Keratinocyte (primary cell): ENCODE results near the gene RAB9A. TPM values are rescaled to one million over a fixed set of nuclear protein-coding genes. Genes with fewer than 3 reads are reported as not detected.
"Not testable (repeated sequence)": the region's sequence is repeated elsewhere in the genome, so short reads cannot be mapped to it uniquely, and the experiment has no call there.

ENCODE experiments used
- DNase-seq: peaks from one replicate; pipeline ENCODE4 v3.0.0-alpha.2; 2011; ENCODE audit warnings: low read depth, missing footprints, low spot score
- FAIRE-seq: peaks from 2 replicates; lab custom pipeline; 2011; peaks lifted over from hg19 to GRCh38; lab: Jason Lieb, UNC
- H2AFZ ChIP-seq: 2 replicates; pipeline ENCODE4 v1.6.0; 2012; ENCODE audit warnings: low read length, control low read depth, inconsistent platforms; ENCODE audit not compliant: control insufficient read depth
- H3K27ac ChIP-seq: 2 replicates; pipeline ENCODE4 v1.5.1; 2011; ENCODE audit warnings: low read length; ENCODE audit not compliant: control insufficient read depth, insufficient read depth
- H3K27me3 ChIP-seq: 3 replicates; pipeline ENCODE4 v1.6.0; 2011; ENCODE audit warnings: low read length; ENCODE audit not compliant: control insufficient read depth, insufficient read depth; ENCODE audit errors: extremely low read depth
- H3K36me3 ChIP-seq, 2 experiments: 2 replicates in 1 of 2; 3 replicates in 1 of 2; pipeline ENCODE4 v1.5.1; 2011; ENCODE audit warnings: low read length in 2 of 2, mild to moderate bottlenecking in 1 of 2; ENCODE audit not compliant: control insufficient read depth in 2 of 2, insufficient read depth in 2 of 2; ENCODE audit errors: extremely low read depth in 1 of 2
- H3K4me1 ChIP-seq: 3 replicates; pipeline ENCODE4 v1.5.1; 2011; ENCODE audit warnings: low read length; ENCODE audit not compliant: control insufficient read depth, insufficient read depth; ENCODE audit errors: extremely low read depth
- H3K4me2 ChIP-seq: 3 replicates; pipeline ENCODE4 v1.6.0; 2011; ENCODE audit warnings: low read depth, low read length; ENCODE audit not compliant: control insufficient read depth, insufficient read depth; ENCODE audit errors: extremely low read depth
- H3K4me3 ChIP-seq, 3 experiments: fragments of 200-600 bp in 1 of 3; sonication (generic) in 1 of 3; 2 replicates in 2 of 3; 3 replicates in 1 of 3; pipeline ENCODE4 v1.5.1; 2011 to 2016; ENCODE audit warnings: low read length in 3 of 3, mild to moderate bottlenecking in 3 of 3, control low read depth in 2 of 3, inconsistent platforms in 1 of 3, low read depth in 1 of 3, mixed read lengths in 1 of 3, mixed run types in 1 of 3, moderate library complexity in 1 of 3; ENCODE audit not compliant: control insufficient read depth in 2 of 3, insufficient read depth in 2 of 3; ENCODE audit errors: extremely low read depth in 1 of 3
- H3K79me2 ChIP-seq: 2 replicates; pipeline ENCODE4 v1.6.0; 2012; ENCODE audit warnings: low read length; ENCODE audit not compliant: control insufficient read depth, insufficient read depth
- H3K9ac ChIP-seq: 3 replicates; pipeline ENCODE4 v1.6.0; 2011; ENCODE audit warnings: low read length; ENCODE audit not compliant: control insufficient read depth, insufficient read depth; ENCODE audit errors: extremely low read depth
- H3K9me1 ChIP-seq: 3 replicates; pipeline ENCODE4 v1.6.0; 2011; ENCODE audit warnings: low read length; ENCODE audit not compliant: control insufficient read depth, insufficient read depth; ENCODE audit errors: extremely low read depth
- H3K9me3 ChIP-seq: 2 replicates; pipeline ENCODE4 v1.5.1; 2012; ENCODE audit warnings: low read depth, low read length; ENCODE audit not compliant: control insufficient read depth
- H4K20me1 ChIP-seq: 3 replicates; pipeline ENCODE4 v1.6.0; 2011; ENCODE audit warnings: low read length; ENCODE audit not compliant: control insufficient read depth, insufficient read depth; ENCODE audit errors: extremely low read depth
- EZH2 ChIP-seq: IDR thresholded peaks from one replicate; pipeline ENCODE4 v1.6.1; 2012; ENCODE audit warnings: inconsistent platforms, mild to moderate bottlenecking, low read length, moderate library complexity
- dilution Hi-C: fragments of 300-500 bp; cut with MboI; formaldehyde crosslinking; loops from one replicate; pipeline ENCODE4 v1.7.0; 2020; ENCODE audit warnings: low sequenced_read_pairs; ENCODE audit not compliant: extremely low pct_ligation_motif_present
- polyA plus RNA-seq, 5 experiments: library from polyadenylated mRNA; depleted of rRNA in 3 of 5; stranded (reverse) in 3 of 5; stranded (forward) in 1 of 5; unstranded in 1 of 5; fragments of >200 nt; gene quantifications; 1 replicate in 1 of 5; 2 replicates in 3 of 5; 3 replicates in 1 of 5; pipeline versions ENCODE4 v1.2.1 to v1.2.3, GENCODE V29; 2011 to 2012; ENCODE audit warnings: missing spikeins in 2 of 5, low read depth in 1 of 5, low replicate concordance in 1 of 5
- TF ChIP-seq, protein P1 (sequence below), 3 experiments: IDR thresholded peaks in 1 of 3; conservative IDR thresholded peaks in 1 of 3; optimal IDR thresholded peaks in 1 of 3; 2 replicates in 2 of 3; 3 replicates in 1 of 3; pipeline versions ENCODE3 to v1.5.1; 2011; ENCODE audit warnings: low read length in 3 of 3, mild to moderate bottlenecking in 3 of 3, moderate library complexity in 2 of 3, control low read depth in 1 of 3, inconsistent platforms in 1 of 3; ENCODE audit not compliant: insufficient read depth in 2 of 3; ENCODE audit errors: extremely low read depth in 1 of 3

RAB9A gene
- polyA plus RNA-seq, 1 donor (not counting 4 experiments of a cell fraction or from before 2014, with no cell fraction given): 46.0 TPM

- Histone ChIP-seq H3K9me1 (no peaks in the 10 kb centered on the region), H3K9ac (no peak overlapping the region), H3K79me2 (peaks cover 45% of the 10 kb centered on the region), H3K27me3 (no peaks in the 10 kb centered on the region), H3K36me3 (peaks cover 12 to 14% of the 10 kb centered on the region in 2 experiments), H3K9me3 (no peaks in the 10 kb centered on the region), H4K20me1 (peaks cover 6% of the 10 kb centered on the region), H3K27ac (no peak overlapping the region), H3K4me1 (no peaks in the 10 kb centered on the region), H2AFZ (no peak overlapping the region), H3K4me2 (no peak overlapping the region), H3K4me3 (no peak overlapping the region)
- FAIRE-seq (no peak), DNase-seq (no peak)
- no peak for TF ChIP-seq EZH2
- TF ChIP-seq, protein P1, sequence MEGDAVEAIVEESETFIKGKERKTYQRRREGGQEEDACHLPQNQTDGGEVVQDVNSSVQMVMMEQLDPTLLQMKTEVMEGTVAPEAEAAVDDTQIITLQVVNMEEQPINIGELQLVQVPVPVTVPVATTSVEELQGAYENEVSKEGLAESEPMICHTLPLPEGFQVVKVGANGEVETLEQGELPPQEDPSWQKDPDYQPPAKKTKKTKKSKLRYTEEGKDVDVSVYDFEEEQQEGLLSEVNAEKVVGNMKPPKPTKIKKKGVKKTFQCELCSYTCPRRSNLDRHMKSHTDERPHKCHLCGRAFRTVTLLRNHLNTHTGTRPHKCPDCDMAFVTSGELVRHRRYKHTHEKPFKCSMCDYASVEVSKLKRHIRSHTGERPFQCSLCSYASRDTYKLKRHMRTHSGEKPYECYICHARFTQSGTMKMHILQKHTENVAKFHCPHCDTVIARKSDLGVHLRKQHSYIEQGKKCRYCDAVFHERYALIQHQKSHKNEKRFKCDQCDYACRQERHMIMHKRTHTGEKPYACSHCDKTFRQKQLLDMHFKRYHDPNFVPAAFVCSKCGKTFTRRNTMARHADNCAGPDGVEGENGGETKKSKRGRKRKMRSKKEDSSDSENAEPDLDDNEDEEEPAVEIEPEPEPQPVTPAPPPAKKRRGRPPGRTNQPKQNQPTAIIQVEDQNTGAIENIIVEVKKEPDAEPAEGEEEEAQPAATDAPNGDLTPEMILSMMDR (optimal IDR thresholded peaks at IDR 0.05 in 1 of 3, IDR thresholded peaks at IDR 0.05 in 1 of 3, conservative IDR thresholded peaks at IDR 0.05 in 1 of 3; ENCODE audit: extremely low read depth in 1 of 3, insufficient read depth in 2 of 3, low read length in 3 of 3): no peak
- dilution Hi-C loops: no loop called here
These were observed 33.0 kb downstream of the RAB9A start for GRCh38 chrX:13721819-13722519.

- FAIRE-seq, DNase-seq, H3K27me3 ChIP-seq, H4K20me1 ChIP-seq, H3K9ac ChIP-seq, H3K9me3 ChIP-seq, H3K36me3 ChIP-seq, H3K9me1 ChIP-seq, H3K4me2 ChIP-seq, H3K27ac ChIP-seq, H2AFZ ChIP-seq, H3K4me1 ChIP-seq, H3K4me3 ChIP-seq, dilution Hi-C loops: not testable (repeated sequence)
- H3K79me2 ChIP-seq: peaks cover 57% of the 10 kb centered on the region
These were observed 36.0 kb downstream of the RAB9A start for GRCh38 chrX:13724878-13725277.

DNA sequence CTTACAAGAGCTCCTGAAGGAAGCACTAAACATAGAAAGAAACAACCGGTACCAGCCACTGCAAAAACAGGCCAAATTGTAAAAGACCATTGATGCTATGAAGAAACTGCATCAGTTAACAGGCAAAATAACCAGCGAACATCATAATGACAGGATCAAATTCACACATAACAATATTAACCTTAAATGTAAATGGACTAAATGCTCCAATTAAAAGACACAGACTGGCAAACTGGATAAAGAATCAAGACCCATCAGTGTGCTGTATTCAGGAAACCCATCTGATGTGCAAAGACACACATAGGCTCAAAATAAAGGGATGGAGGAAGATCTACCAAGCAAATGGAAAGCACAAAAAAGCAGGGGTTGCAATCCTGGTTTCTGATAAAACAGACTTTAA lies 37.7 kb downstream of the RAB9A start:
- H2AFZ ChIP-seq, dilution Hi-C loops, H3K36me3 ChIP-seq, H3K4me2 ChIP-seq, H3K27me3 ChIP-seq, H3K4me1 ChIP-seq, DNase-seq, FAIRE-seq, H3K9me1 ChIP-seq, H3K4me3 ChIP-seq, H3K9ac ChIP-seq, H4K20me1 ChIP-seq, H3K27ac ChIP-seq, H3K9me3 ChIP-seq: not testable (repeated sequence)
- peaks cover 56% of the 10 kb centered on the region for H3K79me2 ChIP-seq

DNA sequence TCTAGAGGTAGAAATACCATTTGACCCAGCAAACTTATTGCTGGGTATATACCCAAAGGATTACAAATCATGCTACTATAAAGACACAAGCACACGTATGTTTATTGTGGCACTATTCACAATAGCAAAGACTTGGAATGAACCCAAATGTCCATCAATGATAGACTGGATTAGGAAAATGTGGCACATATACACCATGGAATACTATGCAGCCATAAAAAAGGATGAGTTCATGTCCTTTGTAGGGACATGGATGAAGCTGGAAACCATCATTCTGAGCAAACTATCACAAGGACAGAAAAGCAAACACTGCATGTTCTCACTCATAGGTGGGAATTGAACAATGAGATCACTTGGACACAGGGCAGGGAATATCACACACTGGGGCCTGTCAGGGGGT lies 41.6 kb downstream of the RAB9A start:
- dilution Hi-C loops, H3K27ac ChIP-seq, H3K36me3 ChIP-seq, DNase-seq, H3K4me3 ChIP-seq, H4K20me1 ChIP-seq, H3K9ac ChIP-seq, H3K4me2 ChIP-seq, H2AFZ ChIP-seq, H3K9me3 ChIP-seq, H3K9me1 ChIP-seq, H3K27me3 ChIP-seq, FAIRE-seq: not testable (repeated sequence)
- Histone ChIP-seq H3K4me1 (peaks cover 10% of the 10 kb centered on the region), H3K79me2 (peaks cover 53% of the 10 kb centered on the region)
